ENCODE data around the gene ZMYND10. TPM values are rescaled to one million over a fixed set of nuclear protein-coding genes. Genes with fewer than 3 reads are reported as not detected.
A peak's percentile ranks its signal among the peaks of the same experiment; 100 is the strongest.

The ZMYND10 gene
- total RNA-seq, 1 experiment from 2014 or later, result 0.97 TPM

GRCh38 chr3:50304601-50305000 is 40.9 kb downstream of the ZMYND10 start:
- no peak for DNase-seq (ENCODE audit: low read depth in 1 of 2, low spot score in 2 of 2)
- H3K4me1 ChIP-seq (replicated peaks), result peaks cover 9% of the 10 kb centered on the region
- H3K4me3 ChIP-seq, result no peak overlapping the region
- no peaks in the 10 kb centered on the region for H3K36me3 ChIP-seq
- no peak overlapping the region for H3K27ac ChIP-seq
- no peaks in the 10 kb centered on the region for H3K27me3 ChIP-seq (replicated peaks)
- H3K9me3 ChIP-seq (replicated peaks), result no peaks in the 10 kb centered on the region

DNA sequence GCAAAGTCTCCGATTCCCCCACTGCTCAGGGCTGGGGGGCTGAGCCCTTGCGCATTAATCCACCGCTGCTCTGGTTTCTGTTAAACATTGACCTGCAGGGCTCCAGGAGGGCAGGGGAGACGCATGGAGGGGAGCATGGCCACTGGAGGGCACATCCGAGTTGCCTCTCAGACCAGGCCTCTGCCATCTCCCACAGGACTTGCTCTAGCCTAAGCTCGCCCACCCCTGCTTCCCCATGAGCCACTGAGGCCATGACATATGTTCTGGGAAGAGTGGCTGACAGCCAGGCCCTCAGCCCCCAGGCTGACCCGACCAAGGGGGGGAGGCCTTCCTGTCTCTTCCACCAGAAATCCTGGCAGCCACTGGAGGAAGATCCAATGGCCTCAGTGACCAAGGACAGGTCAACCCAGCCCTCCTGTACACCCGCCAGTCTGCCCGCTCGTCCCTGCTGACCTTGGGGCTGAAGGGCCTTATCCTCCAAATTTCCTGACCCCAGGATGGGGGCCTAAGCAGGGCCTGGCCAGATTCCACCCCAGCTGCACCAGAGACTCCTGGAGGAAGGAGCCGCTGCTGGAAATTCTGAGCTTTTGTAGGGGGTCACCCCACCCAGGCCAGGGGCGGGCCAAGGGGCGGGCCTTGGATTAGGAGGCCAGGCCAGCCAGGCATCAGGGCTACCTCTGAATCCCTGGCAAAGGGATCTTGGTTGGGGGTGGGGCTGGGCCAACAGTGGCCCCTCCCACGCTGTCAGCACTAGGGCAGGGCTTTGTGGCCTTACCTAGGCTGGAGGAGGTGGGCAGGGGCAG is 42.3 kb downstream of the ZMYND10 start, which contains the start of gene HYAL1:
HYAL1 (minus strand) TSS at position 562 of the 803 bp plus-strand sequence. CDS start 618 bp downstream, outside the sequence.
- DNase-seq (ENCODE audit: low read depth in 1 of 2, low spot score in 2 of 2), result no peak
- H3K9me3 ChIP-seq (replicated peaks), result no peaks in the 10 kb centered on the region
- H3K27me3 ChIP-seq (replicated peaks), result no peaks in the 10 kb centered on the region

GRCh38 chr3:50302095-50303012 is 43.2 kb downstream of the ZMYND10 start:
- Histone ChIP-seq H3K4me3 (no peak overlapping the region), H3K9me3 (replicated peaks) (no peaks in the 10 kb centered on the region), H3K4me1 (replicated peaks) (peaks cover 16% of the 10 kb centered on the region), H3K36me3 (no peaks in the 10 kb centered on the region), H3K27me3 (replicated peaks) (no peaks in the 10 kb centered on the region), H3K27ac (no peak overlapping the region)
- no peak for DNase-seq (ENCODE audit: low read depth in 1 of 2, low spot score in 2 of 2)

More for the DNA sequence above, 42.3 kb downstream of the ZMYND10 start, which contains the start of gene HYAL1:
- Histone ChIP-seq H3K4me1 (replicated peaks) (peaks cover 16% of the 10 kb centered on the region), H3K4me3 (no peak within 1 kb of the TSS), H3K36me3 (no peaks in the 10 kb centered on the region), H3K27ac (no peak within 1 kb of the TSS)

- peaks cover 16% of the 10 kb centered on the region for H3K4me1 ChIP-seq (replicated peaks)
- no peak overlapping the region for H3K27ac ChIP-seq
- H3K4me3 ChIP-seq, result no peak overlapping the region
- H3K36me3 ChIP-seq, result no peaks in the 10 kb centered on the region
- no peaks in the 10 kb centered on the region for H3K27me3 ChIP-seq (replicated peaks)
- DNase-seq (ENCODE audit: low read depth in 1 of 2, low spot score in 2 of 2), result no peak
- H3K9me3 ChIP-seq (replicated peaks), result no peaks in the 10 kb centered on the region
Measured at GRCh38 chr3:50300681-50301254, 44.8 kb downstream of the ZMYND10 start.

DNA sequence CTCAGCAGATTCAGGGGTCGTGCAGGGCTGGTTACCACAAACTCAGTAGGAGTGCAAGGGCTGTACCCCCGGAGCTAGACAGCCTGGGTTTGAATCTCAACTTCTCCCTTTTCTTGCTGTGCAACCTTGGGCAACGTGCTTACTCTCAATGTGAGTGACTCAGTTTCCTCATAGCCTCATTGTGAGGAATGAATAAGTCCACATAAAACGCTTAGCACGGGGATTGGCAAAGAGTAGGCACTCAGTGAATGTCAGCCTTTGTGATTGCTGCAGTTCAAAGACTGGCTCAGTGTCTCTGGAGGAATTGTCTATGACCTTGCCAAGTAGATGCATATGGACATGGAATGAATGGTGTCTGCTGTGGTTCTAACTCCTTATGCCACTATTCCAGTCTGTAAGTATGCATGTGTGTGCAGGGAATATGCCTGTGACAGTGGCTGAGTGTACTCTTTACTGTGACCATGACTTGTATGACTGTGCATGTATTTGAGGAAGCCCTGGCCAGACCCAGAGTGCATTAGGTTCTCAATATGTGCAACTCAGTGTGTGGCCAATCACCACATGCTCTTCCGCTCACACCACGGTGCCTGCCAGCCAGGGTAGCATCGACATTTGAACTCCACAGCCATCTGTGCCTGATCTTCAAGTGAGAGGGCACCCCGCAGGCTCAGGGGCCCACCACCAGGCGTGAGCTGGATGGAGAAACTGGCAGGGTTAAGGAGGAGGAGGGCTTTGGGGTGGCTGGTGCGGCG is 45.4 kb downstream of the ZMYND10 start:
- DNase-seq (ENCODE audit: low read depth in 1 of 2, low spot score in 2 of 2), result no peak
- H3K27ac ChIP-seq, result peak overlapping the region; percentile 71
- H3K4me1 ChIP-seq (replicated peaks), result peaks cover 16% of the 10 kb centered on the region
- no peaks in the 10 kb centered on the region for H3K27me3 ChIP-seq (replicated peaks)
- no peaks in the 10 kb centered on the region for H3K9me3 ChIP-seq (replicated peaks)
- peak overlapping the region; percentile 50 for H3K4me3 ChIP-seq
- no peaks in the 10 kb centered on the region for H3K36me3 ChIP-seq

- Histone ChIP-seq H3K9me3 (replicated peaks) (no peaks in the 10 kb centered on the region), H3K27ac (peak overlapping the region; percentile 71)
Measured at GRCh38 chr3:50299638-50299928, 45.9 kb downstream of the ZMYND10 start.

GRCh38 chr3:50298836-50299637 is 46.5 kb downstream of the ZMYND10 start, which contains the start of the genes HYAL3 and NAA80:
Gene HYAL3, minus strand, starts transcription at chr3:50299405. Its CDS starts 3,803 bp downstream, at chr3:50295602.
Gene NAA80, minus strand, starts transcription at chr3:50299405. Its CDS starts 1,942 bp downstream, at chr3:50297463.
- no peaks in the 10 kb centered on the region for H3K27me3 ChIP-seq (replicated peaks)
- peak within 1 kb of the TSS; percentile 71 for H3K27ac ChIP-seq
- H3K4me1 ChIP-seq (replicated peaks), result peaks cover 16% of the 10 kb centered on the region
- peak; percentile 92 to 99 for DNase-seq (ENCODE audit: low read depth in 1 of 2, low spot score in 2 of 2)
- no peaks in the 10 kb centered on the region for H3K36me3 ChIP-seq
- H3K4me3 ChIP-seq, result peak within 1 kb of the TSS; percentile 50
- no peaks in the 10 kb centered on the region for H3K9me3 ChIP-seq (replicated peaks)

More at GRCh38 chr3:50299638-50299928, 45.9 kb downstream of the ZMYND10 start:
- DNase-seq (ENCODE audit: low read depth in 1 of 2, low spot score in 2 of 2), result no peak
- H3K36me3 ChIP-seq, result no peaks in the 10 kb centered on the region
- peaks cover 16% of the 10 kb centered on the region for H3K4me1 ChIP-seq (replicated peaks)
- peak overlapping the region; percentile 50 for H3K4me3 ChIP-seq
- no peaks in the 10 kb centered on the region for H3K27me3 ChIP-seq (replicated peaks)

GRCh38 chr3:50297896-50298725 is 47.4 kb downstream of the ZMYND10 start:
- Histone ChIP-seq H3K36me3 (no peaks in the 10 kb centered on the region), H3K4me1 (replicated peaks) (peaks cover 16% of the 10 kb centered on the region), H3K27me3 (replicated peaks) (no peaks in the 10 kb centered on the region), H3K9me3 (replicated peaks) (no peaks in the 10 kb centered on the region), H3K4me3 (peak overlapping the region; percentile 50), H3K27ac (no peak overlapping the region)
- no peak for DNase-seq (ENCODE audit: low read depth in 1 of 2, low spot score in 2 of 2)

- no peak for DNase-seq (ENCODE audit: low read depth in 1 of 2, low spot score in 2 of 2)
- Histone ChIP-seq H3K27me3 (replicated peaks) (no peaks in the 10 kb centered on the region), H3K4me3 (no peak overlapping the region), H3K4me1 (replicated peaks) (peaks cover 21% of the 10 kb centered on the region), H3K9me3 (replicated peaks) (no peaks in the 10 kb centered on the region), H3K36me3 (no peaks in the 10 kb centered on the region), H3K27ac (no peak overlapping the region)
Measured at GRCh38 chr3:50297384-50297775, 48.2 kb downstream of the ZMYND10 start.

DNA sequence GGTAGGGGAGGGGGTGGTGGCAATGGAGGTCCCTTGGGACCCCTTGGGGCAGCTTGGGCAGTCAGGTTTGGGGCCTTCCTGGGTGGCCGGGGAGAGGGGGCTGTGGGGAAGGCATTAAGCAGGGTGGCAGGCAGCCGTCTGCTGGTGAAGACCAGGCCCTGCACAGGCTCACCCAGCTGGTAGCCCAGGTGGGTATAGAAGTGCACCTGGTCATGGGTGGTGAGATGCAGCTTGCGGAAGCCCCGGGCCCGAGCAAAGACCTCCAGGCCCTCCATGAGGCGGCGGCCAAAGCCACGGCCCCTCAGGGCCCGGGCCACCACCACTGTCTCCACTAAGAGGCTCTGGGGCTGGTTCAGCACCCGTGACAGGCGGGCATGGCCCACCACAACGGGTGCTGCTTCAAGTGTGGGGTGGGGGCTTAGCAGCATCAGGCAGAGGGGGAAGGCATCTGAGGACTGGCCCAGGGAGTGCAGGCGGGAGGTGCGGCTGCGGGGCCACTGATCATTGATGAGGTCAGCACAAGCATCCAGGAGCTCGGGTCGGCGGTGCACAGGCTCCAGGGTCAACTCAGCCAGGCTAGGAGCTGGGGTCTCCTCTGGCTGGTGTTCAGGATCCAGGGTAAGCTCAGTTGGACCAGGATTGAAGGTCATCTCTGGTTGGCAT is 48.7 kb downstream of the ZMYND10 start:
- H3K36me3 ChIP-seq, result peaks cover 4% of the 10 kb centered on the region; the same call in 1 of the 2 replicates
- H3K4me1 ChIP-seq (replicated peaks), result peaks cover 21% of the 10 kb centered on the region
- H3K27ac ChIP-seq, result no peak overlapping the region
- no peaks in the 10 kb centered on the region for H3K9me3 ChIP-seq (replicated peaks)
- H3K4me3 ChIP-seq, result no peak overlapping the region
- no peaks in the 10 kb centered on the region for H3K27me3 ChIP-seq (replicated peaks)
- DNase-seq (ENCODE audit: low read depth in 1 of 2, low spot score in 2 of 2), result no peak

DNA sequence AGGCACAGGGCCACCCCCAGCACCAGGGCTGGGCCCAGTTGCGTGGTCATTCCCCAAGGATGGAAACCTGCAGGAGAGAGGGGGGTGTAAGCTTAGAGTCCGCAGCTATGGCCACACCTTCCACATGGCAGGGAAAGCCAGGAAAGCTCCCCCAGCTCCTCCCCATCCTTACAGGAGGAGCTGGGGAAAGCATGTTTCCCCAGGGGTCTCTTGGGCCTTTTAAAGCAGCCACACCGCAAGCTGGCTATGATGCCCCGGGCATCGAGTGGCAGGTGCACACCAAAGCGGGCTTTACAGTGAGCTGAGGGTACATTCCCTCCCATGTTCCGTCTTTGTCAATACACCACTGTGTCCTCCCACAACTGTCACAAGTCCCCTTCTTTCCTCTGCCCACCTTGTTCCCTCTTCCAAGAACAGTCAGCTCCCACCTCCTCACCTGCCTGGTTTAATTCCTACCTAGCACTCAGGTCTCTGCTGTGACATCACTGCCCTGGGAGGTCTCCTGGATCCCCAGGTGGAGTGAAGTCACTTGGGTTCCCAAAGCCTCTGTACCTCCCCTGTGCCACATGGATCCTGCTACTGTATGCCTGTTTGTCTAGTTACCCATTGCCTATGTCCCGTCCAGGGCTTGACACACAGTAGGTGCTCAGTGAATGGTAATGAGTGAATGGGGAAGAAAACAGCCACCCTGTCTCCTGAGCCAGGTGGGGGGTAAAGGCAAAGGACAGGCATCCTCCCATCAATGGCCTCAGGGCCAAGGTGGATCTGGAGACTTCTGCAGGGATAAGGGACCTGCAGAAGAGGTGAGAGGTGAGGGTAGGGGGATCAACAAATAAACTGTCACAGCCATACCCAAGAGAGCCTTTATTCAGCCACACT is 49.7 kb downstream of the ZMYND10 start:
- Histone ChIP-seq H3K4me1 (replicated peaks) (peaks cover 29% of the 10 kb centered on the region), H3K36me3 (peaks cover 6% of the 10 kb centered on the region), H3K27ac (no peak overlapping the region), H3K9me3 (replicated peaks) (no peaks in the 10 kb centered on the region), H3K4me3 (no peak overlapping the region), H3K27me3 (replicated peaks) (no peaks in the 10 kb centered on the region)
- DNase-seq (ENCODE audit: low read depth in 1 of 2, low spot score in 2 of 2), result no peak
